ENCODE results near the gene TMEM131L. TPM values are rescaled to one million over a fixed set of nuclear protein-coding genes. Genes with fewer than 3 reads are reported as not detected.
"Not testable (repeated sequence)": the region's sequence is repeated elsewhere in the genome, so short reads cannot be mapped to it uniquely, and the experiment has no call there.

TMEM131L gene
- polyA plus RNA-seq, 3 donors: 25.3 to 29.6 (median 28.7) TPM

- DNase-seq (ENCODE audit: extremely low read depth in 1 of 11, low read depth in 9 of 11, low spot score in 4 of 11): not testable (repeated sequence)
These were observed 82.7 kb downstream of the TMEM131L start for GRCh38 chr4:153548907-153549306.

GRCh38 chr4:153549405-153549804 is 83.2 kb downstream of the TMEM131L start:
- no peak for DNase-seq (ENCODE audit: extremely low read depth in 1 of 11, low read depth in 9 of 11, low spot score in 4 of 11)

GRCh38 chr4:153553155-153553818 is 87.1 kb downstream of the TMEM131L start:
- DNase-seq (ENCODE audit: extremely low read depth in 1 of 11, low read depth in 9 of 11, low spot score in 4 of 11): no peak

- DNase-seq (ENCODE audit: extremely low read depth in 1 of 11, low read depth in 9 of 11, low spot score in 4 of 11): no peak
These were observed 87.6 kb downstream of the TMEM131L start for GRCh38 chr4:153553819-153554170.

- peak in 8 of 11 donors; percentile 56 to 83 (median 74) for DNase-seq (ENCODE audit: extremely low read depth in 1 of 11, low read depth in 9 of 11, low spot score in 4 of 11)
These were observed 89.7 kb downstream of the TMEM131L start for GRCh38 chr4:153555730-153556434.

GRCh38 chr4:153556435-153556815 is 90.3 kb downstream of the TMEM131L start:
- DNase-seq (ENCODE audit: extremely low read depth in 1 of 11, low read depth in 9 of 11, low spot score in 4 of 11): no peak

- no peak for DNase-seq (ENCODE audit: extremely low read depth in 1 of 11, low read depth in 9 of 11, low spot score in 4 of 11)
These were observed 94.7 kb downstream of the TMEM131L start for GRCh38 chr4:153560908-153561307.

- DNase-seq (ENCODE audit: extremely low read depth in 1 of 11, low read depth in 9 of 11, low spot score in 4 of 11): peak in 1 of 11 donors; percentile 28
These were observed 98.7 kb downstream of the TMEM131L start for GRCh38 chr4:153564630-153565525.

GRCh38 chr4:153566631-153567150 is 100.5 kb downstream of the TMEM131L start:
- DNase-seq (ENCODE audit: extremely low read depth in 1 of 11, low read depth in 9 of 11, low spot score in 4 of 11): no peak

- not testable (repeated sequence) for DNase-seq (ENCODE audit: extremely low read depth in 1 of 11, low read depth in 9 of 11, low spot score in 4 of 11)
These were observed 101.5 kb downstream of the TMEM131L start for GRCh38 chr4:153567660-153568059.

GRCh38 chr4:153570228-153570973 is 104.2 kb downstream of the TMEM131L start:
- no peak for DNase-seq (ENCODE audit: extremely low read depth in 1 of 11, low read depth in 9 of 11, low spot score in 4 of 11)

- DNase-seq (ENCODE audit: extremely low read depth in 1 of 11, low read depth in 9 of 11, low spot score in 4 of 11): no peak
These were observed 104.9 kb downstream of the TMEM131L start for GRCh38 chr4:153571006-153571545.

- no peak for DNase-seq (ENCODE audit: extremely low read depth in 1 of 11, low read depth in 9 of 11, low spot score in 4 of 11)
These were observed 106.4 kb downstream of the TMEM131L start for GRCh38 chr4:153572609-153573008.

GRCh38 chr4:153573221-153573620 is 107.1 kb downstream of the TMEM131L start:
- no peak for DNase-seq (ENCODE audit: extremely low read depth in 1 of 11, low read depth in 9 of 11, low spot score in 4 of 11)

- peak in 7 of 11 donors; percentile 41 to 76 (median 69) for DNase-seq (ENCODE audit: extremely low read depth in 1 of 11, low read depth in 9 of 11, low spot score in 4 of 11)
These were observed 108.0 kb downstream of the TMEM131L start for GRCh38 chr4:153573881-153574802.

- no peak for DNase-seq (ENCODE audit: extremely low read depth in 1 of 11, low read depth in 9 of 11, low spot score in 4 of 11)
These were observed 110.2 kb downstream of the TMEM131L start for GRCh38 chr4:153576443-153576774.

- no peak for DNase-seq (ENCODE audit: extremely low read depth in 1 of 11, low read depth in 9 of 11, low spot score in 4 of 11)
These were observed 110.9 kb downstream of the TMEM131L start for GRCh38 chr4:153577053-153577452.

GRCh38 chr4:153579410-153579809 is 113.2 kb downstream of the TMEM131L start:
- peak in 1 of 11 donors; percentile 32 for DNase-seq (ENCODE audit: extremely low read depth in 1 of 11, low read depth in 9 of 11, low spot score in 4 of 11)

All from renal cortex interstitium (tissue), 11 donors.